GM12872 (cell line): ENCODE measurements around the gene GRIK3.

Experiments used
- TF ChIP-seq, protein P1 (sequence below): IDR thresholded peaks from 3 replicates; pipeline ENCODE4 v1.5.1; 2011; ENCODE audit warnings: low read depth, mild to moderate bottlenecking, low read length, moderate library complexity; ENCODE audit not compliant: insufficient read depth

Gene GRIK3

GRCh38 chr1:36981126-36981525 is 53.2 kb downstream of the GRIK3 start:
- TF ChIP-seq, protein P1, sequence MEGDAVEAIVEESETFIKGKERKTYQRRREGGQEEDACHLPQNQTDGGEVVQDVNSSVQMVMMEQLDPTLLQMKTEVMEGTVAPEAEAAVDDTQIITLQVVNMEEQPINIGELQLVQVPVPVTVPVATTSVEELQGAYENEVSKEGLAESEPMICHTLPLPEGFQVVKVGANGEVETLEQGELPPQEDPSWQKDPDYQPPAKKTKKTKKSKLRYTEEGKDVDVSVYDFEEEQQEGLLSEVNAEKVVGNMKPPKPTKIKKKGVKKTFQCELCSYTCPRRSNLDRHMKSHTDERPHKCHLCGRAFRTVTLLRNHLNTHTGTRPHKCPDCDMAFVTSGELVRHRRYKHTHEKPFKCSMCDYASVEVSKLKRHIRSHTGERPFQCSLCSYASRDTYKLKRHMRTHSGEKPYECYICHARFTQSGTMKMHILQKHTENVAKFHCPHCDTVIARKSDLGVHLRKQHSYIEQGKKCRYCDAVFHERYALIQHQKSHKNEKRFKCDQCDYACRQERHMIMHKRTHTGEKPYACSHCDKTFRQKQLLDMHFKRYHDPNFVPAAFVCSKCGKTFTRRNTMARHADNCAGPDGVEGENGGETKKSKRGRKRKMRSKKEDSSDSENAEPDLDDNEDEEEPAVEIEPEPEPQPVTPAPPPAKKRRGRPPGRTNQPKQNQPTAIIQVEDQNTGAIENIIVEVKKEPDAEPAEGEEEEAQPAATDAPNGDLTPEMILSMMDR, result no peak

GRCh38 chr1:36977731-36978406 is 56.4 kb downstream of the GRIK3 start:
- TF ChIP-seq, protein P1, result no peak

GRCh38 chr1:36975642-36976041 is 58.7 kb downstream of the GRIK3 start:
- TF ChIP-seq, protein P1, result no peak

DNA sequence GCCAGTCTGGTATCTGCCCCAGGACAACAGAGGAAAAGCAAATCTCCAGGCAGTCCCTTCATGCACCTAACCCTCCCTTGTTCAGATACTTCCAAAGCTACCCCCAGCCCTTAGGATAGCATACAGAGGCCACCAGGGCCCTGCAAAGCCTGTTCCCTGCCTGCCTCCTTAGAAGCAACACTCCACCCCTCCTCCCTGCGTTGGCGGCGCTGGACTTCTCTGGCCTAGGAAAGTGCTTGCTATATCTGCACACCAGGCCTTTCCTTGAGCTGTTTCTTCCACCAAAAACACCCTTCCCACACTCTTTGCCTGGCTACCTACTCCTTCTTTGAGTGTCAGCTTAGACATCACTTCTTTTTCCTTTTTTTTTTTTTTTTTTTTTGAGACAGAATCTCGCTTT is 61.3 kb downstream of the GRIK3 start:
- TF ChIP-seq, protein P1, result no peak

DNA sequence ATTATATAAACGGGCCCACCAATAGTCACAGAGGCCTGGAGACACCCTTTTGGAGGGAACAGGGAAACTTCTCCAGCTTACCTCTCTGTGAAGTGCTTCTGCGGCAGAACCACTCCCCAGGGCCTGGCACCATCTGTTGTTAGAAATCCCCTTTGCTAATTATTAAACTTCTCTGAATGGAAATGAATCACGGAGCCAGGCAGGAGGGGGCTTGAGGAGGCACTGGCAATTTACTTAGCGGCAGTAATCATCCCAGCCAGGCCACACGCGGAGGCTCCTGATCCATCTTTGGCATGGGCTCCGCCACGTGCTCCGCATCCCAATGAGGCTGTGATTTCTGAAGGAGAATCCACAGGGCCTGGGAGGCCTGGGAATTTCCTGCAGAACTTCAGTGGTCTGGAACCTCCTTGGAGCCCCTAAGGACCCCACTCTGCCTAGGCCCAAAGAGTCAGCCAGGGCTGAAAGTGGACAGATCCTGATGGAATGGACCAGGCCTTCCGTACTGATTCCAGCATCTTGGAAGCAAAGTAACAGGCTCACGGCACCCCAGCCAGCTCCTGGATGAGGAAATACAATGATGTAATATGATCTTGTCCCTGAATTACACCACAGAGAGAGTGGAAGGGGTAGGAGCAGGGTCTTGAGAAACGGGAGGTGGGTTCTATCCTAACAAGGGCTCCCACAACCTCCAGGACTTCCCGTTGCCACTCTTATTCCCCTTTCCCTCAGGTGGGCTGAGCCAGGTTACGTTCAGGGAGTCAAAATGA is 62.3 kb downstream of the GRIK3 start:
- TF ChIP-seq, protein P1, result no peak

- TF ChIP-seq, protein P1, result no peak
These were observed 65.6 kb downstream of the GRIK3 start for GRCh38 chr1:36968730-36969129.

DNA sequence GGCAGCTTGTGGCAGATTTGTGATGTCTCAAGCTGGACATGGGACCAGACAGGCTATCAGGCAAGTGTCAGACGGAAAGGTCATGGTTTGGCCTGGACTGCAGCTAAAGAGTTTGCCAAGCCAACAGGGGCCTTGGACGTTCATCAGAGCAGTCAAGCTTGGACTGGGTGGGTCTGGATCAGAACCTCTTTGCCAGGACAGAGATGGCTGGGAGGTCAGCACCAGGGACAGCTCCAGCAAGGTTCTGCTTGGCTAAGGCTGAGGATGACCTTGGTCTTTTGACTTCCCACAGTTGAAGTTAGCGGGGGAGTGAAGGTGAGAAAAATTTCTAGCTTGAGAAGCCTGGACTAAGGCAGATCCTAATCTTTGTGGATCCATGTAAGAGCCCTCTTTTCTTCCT is 68.1 kb downstream of the GRIK3 start:
- TF ChIP-seq, protein P1, result no peak
